ENCODE measurements around the gene TFCP2L1. TPM values are rescaled to one million over a fixed set of nuclear protein-coding genes. Genes with fewer than 3 reads are reported as not detected.
"Not testable (repeated sequence)": the region's sequence is repeated elsewhere in the genome, so short reads cannot be mapped to it uniquely, and the experiment has no call there.

Gene TFCP2L1
- 0.22 TPM for polyA plus RNA-seq (ENCODE audit: insufficient read length)

GRCh38 chr2:121284463-121285449, at the start of gene TFCP2L1:
Gene TFCP2L1 (minus strand): TSS chr2:121285202. CDS start chr2:121285109, 93 bp downstream.
- DNase-seq, result peak; percentile 15

- DNase-seq, result no peak
Measured at GRCh38 chr2:121333834-121334558, 49.0 kb upstream of the TFCP2L1 start.

GRCh38 chr2:121333231-121333630, 48.2 kb upstream of the TFCP2L1 start:
- DNase-seq, result no peak

GRCh38 chr2:121331324-121331723, 46.3 kb upstream of the TFCP2L1 start:
- DNase-seq, result not testable (repeated sequence)

GRCh38 chr2:121330921-121331320, 45.9 kb upstream of the TFCP2L1 start:
- no peak for DNase-seq

- no peak for DNase-seq
Measured at GRCh38 chr2:121329786-121330185, 44.8 kb upstream of the TFCP2L1 start.

- no peak for DNase-seq
Measured at GRCh38 chr2:121326628-121327027, 41.6 kb upstream of the TFCP2L1 start.

- no peak for DNase-seq
Measured at GRCh38 chr2:121324601-121325000, 39.6 kb upstream of the TFCP2L1 start.

GRCh38 chr2:121321476-121321875, 36.5 kb upstream of the TFCP2L1 start:
- DNase-seq, result no peak

GRCh38 chr2:121319941-121320340, 34.9 kb upstream of the TFCP2L1 start:
- DNase-seq, result no peak

GRCh38 chr2:121316986-121317385, 32.0 kb upstream of the TFCP2L1 start:
- no peak for DNase-seq

GRCh38 chr2:121313701-121314100, 28.7 kb upstream of the TFCP2L1 start:
- DNase-seq, result not testable (repeated sequence)

- DNase-seq, result no peak
Measured at GRCh38 chr2:121309801-121310200, 24.8 kb upstream of the TFCP2L1 start.

GRCh38 chr2:121309323-121309722, 24.3 kb upstream of the TFCP2L1 start:
- no peak for DNase-seq

GRCh38 chr2:121307048-121307447, 22.0 kb upstream of the TFCP2L1 start:
- no peak for DNase-seq

- no peak for DNase-seq
Measured at GRCh38 chr2:121304941-121305340, 19.9 kb upstream of the TFCP2L1 start.

- no peak for DNase-seq
Measured at GRCh38 chr2:121303531-121304263, 18.7 kb upstream of the TFCP2L1 start.

GRCh38 chr2:121301190-121301589, 16.2 kb upstream of the TFCP2L1 start:
- DNase-seq, result not testable (repeated sequence)

GRCh38 chr2:121298476-121298875, 13.5 kb upstream of the TFCP2L1 start:
- no peak for DNase-seq

- not testable (repeated sequence) for DNase-seq
Measured at GRCh38 chr2:121297866-121298265, 12.9 kb upstream of the TFCP2L1 start.

GRCh38 chr2:121297217-121297830, 12.3 kb upstream of the TFCP2L1 start:
- DNase-seq, result no peak
